GM12878 (cell line): ENCODE measurements around the gene MPEG1. TPM values are rescaled to one million over a fixed set of nuclear protein-coding genes. Genes with fewer than 3 reads are reported as not detected.

Experiments used
- ATAC-seq: fragments of 200-7000 bp; cut with Tn5 transposase; 3 replicates; pipeline ENCODE4 v1.9.1; 2020; ENCODE audit warnings: mild to moderate bottlenecking, moderate library complexity
- BruUV-seq: library from RNA; stranded (reverse); fragments of 400-500 nt; replicated peaks from 2 replicates; lab custom pipeline; 2021; lab: Mats Ljungman, UMichigan
- CTCF ChIA-PET: fragments of 300-600 bp; sonication (Branson Sonifier 250); formaldehyde crosslinking; extraction: SDS; loops from one replicate; lab custom pipeline; 2021; ENCODE audit warnings: inconsistent platforms; lab: Yijun Ruan, JAX
- POLR2A ChIA-PET: fragments of 350-600 bp; formaldehyde crosslinking; extraction: SDS; loops from one replicate; lab custom pipeline; 2021; ENCODE audit warnings: inconsistent platforms; lab: Charles Lee
- RAD21 ChIA-PET: fragments of 300-600 bp; sonication (Branson Sonifier 250); formaldehyde crosslinking; loops from one replicate; lab custom pipeline; 2023; ENCODE audit warnings: antibody characterized with exemption; ENCODE audit not compliant: unreplicated experiment; lab: Charles Lee
- SMC1A ChIA-PET: fragments of 300-600 bp; sonication (Branson Sonifier 250); formaldehyde crosslinking; loops from one replicate; lab custom pipeline; 2023; ENCODE audit not compliant: unreplicated experiment, uncharacterized antibody; lab: Charles Lee
- DNase-seq: peaks from one replicate; pipeline ENCODE4 v3.0.0-alpha.2; 2011; ENCODE audit warnings: low read depth, low spot score
- FAIRE-seq: peaks from 3 replicates; lab custom pipeline; 2011; peaks lifted over from hg19 to GRCh38; lab: Jason Lieb, UNC
- H2AFZ ChIP-seq: 2 replicates; pipeline ENCODE4 v1.6.0; 2011; ENCODE audit warnings: low read depth, low read length, control low read depth; ENCODE audit not compliant: control insufficient read depth
- H3K27ac ChIP-seq: 2 replicates; pipeline ENCODE4 v1.5.1; 2011; ENCODE audit warnings: control low read depth; ENCODE audit not compliant: control insufficient read depth, insufficient read depth
- H3K27me3 ChIP-seq, 2 experiments: replicated peaks in 1 of 2; 2 replicates each; pipeline versions ENCODE4 v1.6.0 to v1.6.1; 2011; ENCODE audit warnings: low read length in 1 of 2; ENCODE audit not compliant: control insufficient read depth in 2 of 2, insufficient read depth in 2 of 2
- H3K36me3 ChIP-seq, 2 experiments: 2 replicates each; pipeline ENCODE4 v1.5.1; 2011; ENCODE audit warnings: low read length in 1 of 2; ENCODE audit not compliant: control insufficient read depth in 2 of 2, insufficient read depth in 2 of 2
- H3K4me1 ChIP-seq: 2 replicates; pipeline ENCODE4 v1.6.1; 2011; ENCODE audit warnings: mild to moderate bottlenecking, low read length, moderate library complexity, mixed read lengths; ENCODE audit not compliant: control insufficient read depth, insufficient read depth
- H3K4me2 ChIP-seq: 2 replicates; pipeline ENCODE4 v1.6.0; 2011; ENCODE audit warnings: control low read depth; ENCODE audit not compliant: control insufficient read depth, insufficient read depth
- H3K4me3 ChIP-seq: fragments of 200-600 bp; sonication (generic); 2 replicates; pipeline ENCODE4 v1.5.1; 2016
- H3K79me2 ChIP-seq: 2 replicates; pipeline ENCODE4 v1.6.0; 2011; ENCODE audit warnings: low read length; ENCODE audit not compliant: control insufficient read depth, insufficient read depth
- H3K9ac ChIP-seq: 2 replicates; pipeline ENCODE4 v1.8.0; 2011; ENCODE audit warnings: low read length, control low read depth, mixed read lengths; ENCODE audit not compliant: control insufficient read depth, insufficient read depth
- H3K9me3 ChIP-seq: replicated peaks from 3 replicates; pipeline ENCODE4 v1.5.1; 2011; ENCODE audit warnings: mild to moderate bottlenecking, low read length; ENCODE audit not compliant: control insufficient read depth, insufficient read depth
- H4K20me1 ChIP-seq: 2 replicates; pipeline ENCODE4 v1.6.0; 2011; ENCODE audit not compliant: control insufficient read depth, insufficient read depth
- ATF7 ChIP-seq: fragments of 450-650 bp; IDR thresholded peaks from 2 replicates; pipeline ENCODE4 v1.6.1; 2016; ENCODE audit warnings: low read depth, mild to moderate bottlenecking
- BACH1 ChIP-seq: fragments of 450-650 bp; IDR thresholded peaks from 2 replicates; pipeline ENCODE4 v1.6.1; 2017; ENCODE audit warnings: mild to moderate bottlenecking, borderline replicate concordance
- BCL11A ChIP-seq: IDR thresholded peaks from 2 replicates; pipeline ENCODE4 v1.6.1; 2011; ENCODE audit warnings: low read depth, low read length
- CHD2 ChIP-seq: IDR thresholded peaks from 2 replicates; pipeline ENCODE4 v1.6.1; 2011; ENCODE audit warnings: low read depth, low read length, improper control_type of control experiment, borderline replicate concordance
- CREB1 ChIP-seq: IDR thresholded peaks from 2 replicates; pipeline ENCODE4 v1.6.1; 2012; ENCODE audit warnings: low read depth, mild to moderate bottlenecking, inconsistent platforms
- EED ChIP-seq: sonication (generic); IDR thresholded peaks from 2 replicates; pipeline ENCODE4 v1.6.1; 2016; ENCODE audit warnings: antibody characterized with exemption, low read depth
- IRF4 ChIP-seq: IDR thresholded peaks from 2 replicates; pipeline ENCODE4 v1.6.1; 2011; ENCODE audit warnings: low read depth, low read length
- IRF5 ChIP-seq: fragments of 450-650 bp; IDR thresholded peaks from 2 replicates; pipeline ENCODE4 v1.6.1; 2017; ENCODE audit warnings: borderline replicate concordance
- KAT2A ChIP-seq: conservative IDR thresholded peaks from 2 replicates; pipeline ENCODE4 v1.6.1; 2011; ENCODE audit warnings: low read depth, low read length; ENCODE audit not compliant: control insufficient read depth
- LARP7 ChIP-seq: fragments of 450-650 bp; IDR thresholded peaks from 2 replicates; pipeline ENCODE4 v1.6.1; 2017; ENCODE audit warnings: mild to moderate bottlenecking
- MYB ChIP-seq: fragments of 150-350 bp; IDR thresholded peaks from 2 replicates; pipeline ENCODE4 v1.6.1; 2014; ENCODE audit warnings: mild to moderate bottlenecking, low read depth, low read length, borderline replicate concordance
- NFXL1 ChIP-seq: fragments of 450-650 bp; IDR thresholded peaks from 2 replicates; pipeline ENCODE4 v1.6.1; 2017; ENCODE audit warnings: antibody characterized with exemption, mild to moderate bottlenecking, borderline replicate concordance
- PKNOX1 ChIP-seq: fragments of 450-650 bp; IDR thresholded peaks from 2 replicates; pipeline ENCODE4 v1.6.1; 2016; ENCODE audit warnings: mild to moderate bottlenecking
- POLR2AphosphoS2 ChIP-seq: IDR thresholded peaks from 2 replicates; pipeline ENCODE4 v1.6.1; 2011; ENCODE audit warnings: low read depth, mild to moderate bottlenecking, low read length, improper control_type of control experiment, moderate library complexity
- POLR2AphosphoS5 ChIP-seq: IDR thresholded peaks from 2 replicates; pipeline ENCODE4 v1.6.1; 2011; ENCODE audit warnings: mild to moderate bottlenecking, low read length, inconsistent platforms
- TCF3 ChIP-seq: IDR thresholded peaks from 2 replicates; pipeline ENCODE4 v1.6.1; 2012; ENCODE audit warnings: low read depth, mild to moderate bottlenecking, low read length, borderline replicate concordance; ENCODE audit not compliant: insufficient read depth
- YY1 ChIP-seq: IDR thresholded peaks from 2 replicates; pipeline ENCODE4 v1.6.1; 2011; ENCODE audit warnings: low read depth, mild to moderate bottlenecking, low read length
- ZBTB33 ChIP-seq: fragments of 450-650 bp; IDR thresholded peaks from 2 replicates; pipeline ENCODE4 v1.6.1; 2017; ENCODE audit warnings: mild to moderate bottlenecking
- ZNF24 ChIP-seq: fragments of 450-650 bp; IDR thresholded peaks from 2 replicates; pipeline ENCODE4 v1.6.1; 2017; ENCODE audit warnings: antibody characterized with exemption, mild to moderate bottlenecking
- WGBS: methylation state at CpG from one replicate; pipeline ENCODE4 v1.1.6; 2016; ENCODE audit warnings: low lambda C conversion rate; ENCODE audit not compliant: insufficient replicate concordance, insufficient coverage; ENCODE audit errors: missing lambda C conversion rate; 5-methylcytosine and 5-hydroxymethylcytosine counted together
- in situ Hi-C: fragments of 300-500 bp; cut with MboI; formaldehyde crosslinking; loops from 9 replicates; pipeline ENCODE4 v1.14.3; 2018; ENCODE audit warnings: mixed read lengths
- intact Hi-C: fragments of 100-400 bp; cut with micrococcal nuclease; formaldehyde crosslinking; loops from one replicate; pipeline ENCODE4 v1.14.2; 2022; ENCODE audit not compliant: unreplicated experiment
- polyA plus RNA-seq, 11 experiments: library from polyadenylated mRNA; depleted of rRNA in 4 of 11; unstranded in 6 of 11; stranded (reverse) in 5 of 11; fragments of >200 nt; fragmentation: Nextera tagmentation in 4 of 11; fragmentation: Illumina TruSeq in 1 of 11; extraction: Ambion mirVana in 4 of 11; extraction: Trizol in 1 of 11; gene quantifications; 1 replicate in 1 of 11; 2 replicates in 10 of 11; pipeline versions ENCODE4 v1.2.1 to v1.2.3, GENCODE V29; 2011 to 2016; ENCODE audit warnings: inconsistent platforms in 2 of 11, missing spikeins in 2 of 11, low read depth in 1 of 11
- total RNA-seq, 4 experiments: library from RNA; depleted of rRNA in 3 of 4; stranded (reverse); fragments of >200 nt in 3 of 4; fragmentation: Illumina TruSeq in 1 of 4; extraction: Trizol in 1 of 4; gene quantifications; 2 replicates each; pipeline versions ENCODE4 v1.2.1 to v1.2.3, GENCODE V29; 2013 to 2021

The MPEG1 gene
- total and polyA plus RNA-seq, 10 of the 15 experiments (the other 5 are each of a cell fraction or from before 2014, with no cell fraction given): 1.3 to 15.6 (median 11.7) TPM; not detected in 1

- ChIA-PET POLR2A (interaction anchor here (0.6 to 4.3 kb wide), 9 partner anchors 11 to 42 kb away, joined by 3 to 32 read pairs (median 7); no protein-coding TSS in a partner anchor), SMC1A (interaction anchor here (0.6 to 14.9 kb wide), 16 partner anchors 8 to 257 kb away, joined by 3 to 155 read pairs (median 6); no protein-coding TSS in a partner anchor), RAD21 (interaction anchor here (0.8 to 9.0 kb wide), 20 partner anchors 9 to 257 kb away, joined by 3 to 183 read pairs (median 8); partner anchors contain the start of gene MPEG1), CTCF (interaction anchor here (0.7 to 30.3 kb wide), 22 partner anchors 8 to 258 kb away, joined by 3 to 1180 read pairs (median 12); partner anchors contain the start of genes MPEG1 and OR5A2)
- peak overlapping the region; percentile 98 for H3K4me2 ChIP-seq
- no peaks in the 10 kb centered on the region for H3K36me3 ChIP-seq
- H3K9me3 ChIP-seq: no peaks in the 10 kb centered on the region; the same call in 2 of the 3 replicates
- peaks cover 51% of the 10 kb centered on the region for H3K79me2 ChIP-seq
- peak overlapping the region; percentile 56 for H2AFZ ChIP-seq
- FAIRE-seq (peak; percentile 74), ATAC-seq (peak; percentile 41), DNase-seq (peak; percentile 60)
- peak overlapping the region; percentile 84 for H3K27ac ChIP-seq
- H4K20me1 ChIP-seq: no peaks in the 10 kb centered on the region
- peak overlapping the region; percentile 93 for H3K4me3 ChIP-seq
- no TSS peak for BruUV-seq
- H3K4me1 ChIP-seq: peaks cover 6% of the 10 kb centered on the region
- in situ Hi-C loops: loop anchor here (5.0 to 10.0 kb wide), 3 partner anchors 35 to 382 kb away; no protein-coding TSS in a partner anchor
- H3K27me3 ChIP-seq: no peaks in the 10 kb centered on the region
- intact Hi-C loops: loop anchor here (5.0 kb wide), 1 partner anchor 210 kb away; no protein-coding TSS in a partner anchor
- WGBS: 2% methylated on average over 39 of the region's 70 CpGs
- peak overlapping the region; percentile 83 for H3K9ac ChIP-seq
- TF ChIP-seq ZNF24 (no peak), ATF7 (no peak), EED (no peak), LARP7 (peak; percentile 43), TCF3 (0 out of 2 replicates have a peak, but pooled peaks have one; percentile 14), CREB1 (no peak), BCL11A (0 out of 2 replicates have a peak, but pooled peaks have one; percentile 46), KAT2A (no peak), BACH1 (peak; percentile 18; the same call in 1 of the 2 replicates), YY1 (peak; percentile 26; the same call in 1 of the 2 replicates), POLR2AphosphoS5 (peak; percentile 95), CHD2 (0 out of 2 replicates have a peak, but pooled peaks have one; percentile 11), IRF5 (no peak), MYB (no peak), NFXL1 (no peak), PKNOX1 (0 out of 2 replicates have a peak, but pooled peaks have one; percentile 1), IRF4 (0 out of 2 replicates have a peak, but pooled peaks have one; percentile 52), POLR2AphosphoS2 (0 out of 2 replicates have a peak, but pooled peaks have one; percentile 58), ZBTB33 (no peak)
These were observed 40.2 kb downstream of the MPEG1 start for GRCh38 chr11:59172345-59173079.
